ENCODE data around the gene RNF19B. TPM values are rescaled to one million over a fixed set of nuclear protein-coding genes. Genes with fewer than 3 reads are reported as not detected.

Gene RNF19B
- total RNA-seq, 1 experiment from 2014 or later = 22.5 TPM

DNA sequence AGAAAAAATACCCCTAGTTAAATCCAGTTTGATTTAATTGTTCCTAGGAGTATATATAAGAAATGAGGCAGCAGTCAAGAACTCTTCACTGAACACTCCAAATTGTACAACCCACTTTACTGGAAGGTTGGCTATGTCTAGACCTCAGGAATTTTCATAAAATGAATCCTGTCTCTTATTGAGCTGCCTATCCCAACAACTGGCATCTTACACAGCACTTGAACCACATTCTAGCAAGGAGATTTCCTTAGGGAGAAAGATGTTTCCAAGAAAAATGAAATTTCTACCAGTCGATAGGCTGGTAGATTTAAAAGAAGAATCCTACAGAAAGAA is 16.3 kb downstream of the RNF19B start:
- Histone ChIP-seq H2AFZ (ENCODE audit: low read depth, low read length, poor library complexity, severe bottlenecking) (no peak overlapping the region), H3K36me3 (ENCODE audit: control insufficient read depth in 1 of 2, insufficient read depth in 2 of 2, low read length in 2 of 2) (peaks cover 5 to 21% of the 10 kb centered on the region in 2 experiments), H3K9ac (ENCODE audit: low read length) (0 out of 2 replicates have a peak overlapping the region, but pooled peaks have one; percentile 13), H3K79me2 (ENCODE audit: insufficient read depth, low read length) (peaks cover 26% of the 10 kb centered on the region), H3K4me3 (replicated peaks in 1 of 2; ENCODE audit: low read depth in 1 of 2, low read length in 2 of 2) (no peak overlapping the region), H3K4me1 (ENCODE audit: control insufficient read depth in 1 of 2, insufficient read depth in 2 of 2, low read length in 2 of 2) (peaks cover 18 to 28% of the 10 kb centered on the region in 2 experiments), H3K4me2 (ENCODE audit: low read length) (peak overlapping the region; percentile 63; the same call in 1 of the 2 replicates), H4K20me1 (ENCODE audit: insufficient read depth) (no peaks in the 10 kb centered on the region), H3K9me2 (ENCODE audit: insufficient read depth) (no peaks in the 10 kb centered on the region), H3K9me3 (ENCODE audit: control insufficient read depth in 1 of 2, insufficient read depth in 1 of 2, low read depth in 1 of 2, low read length in 2 of 2) (no peaks in the 10 kb centered on the region), H3K27me3 (ENCODE audit: insufficient read depth, low read length) (no peaks in the 10 kb centered on the region), H3K27ac (ENCODE audit: low read depth, low read length) (no peak overlapping the region)
- CTCF ChIA-PET = no interaction called here
- no TSS peak for BruUV-seq (replicated peaks)
- intact Hi-C loops (cut with micrococcal nuclease) = no loop called here
- TF ChIP-seq ZFX (IDR thresholded peaks at IDR 0.05) = no peak
- TF ChIP-seq ELF1 (IDR thresholded peaks at IDR 0.05; ENCODE audit: borderline replicate concordance, low read depth) = no peak
- no peak for ATAC-seq
- no peak for DNase-seq (ENCODE audit: low read depth, low spot score)
- RAD21 ChIA-PET (ENCODE audit: low non-redundant PET in 1 of 2, low total read pairs in 2 of 2, uncharacterized antibody in 2 of 2, unreplicated experiment in 2 of 2) = no interaction called here
- POLR2A ChIA-PET = no interaction called here

DNA sequence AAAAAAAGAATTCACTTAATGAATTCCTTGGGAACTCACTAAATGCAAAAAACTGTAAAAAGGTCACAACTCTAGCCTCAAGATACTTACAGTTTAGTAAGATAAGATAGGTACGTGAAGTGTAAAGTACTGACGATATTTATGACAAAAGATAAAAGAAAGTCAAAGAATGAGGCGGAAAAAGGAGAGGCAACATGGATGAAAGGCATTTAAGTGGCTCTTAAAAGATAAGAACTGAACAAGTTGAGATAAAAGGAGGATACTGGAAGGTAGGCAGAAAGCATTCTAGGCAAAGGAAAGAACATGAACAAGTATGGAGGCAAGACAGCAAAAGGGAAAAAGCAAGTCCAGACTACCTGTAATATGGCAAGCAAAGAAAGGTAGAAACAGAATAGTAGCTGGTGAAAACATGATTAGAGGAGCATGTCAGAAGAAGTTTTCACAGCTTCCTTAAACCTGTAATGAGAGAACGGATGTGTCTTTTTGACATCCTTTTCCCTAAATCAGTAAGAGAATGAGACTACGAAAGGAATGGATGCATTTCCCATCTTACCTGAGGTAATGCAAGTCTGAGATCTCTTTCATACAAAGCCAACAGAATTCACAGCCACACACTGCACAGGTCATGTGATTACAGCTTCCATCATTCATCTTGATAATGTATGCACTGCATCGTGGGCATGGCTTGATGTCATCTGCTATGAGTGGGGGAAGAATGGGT is 16.8 kb downstream of the RNF19B start:
- H3K4me3 ChIP-seq (replicated peaks in 1 of 2; ENCODE audit: low read depth in 1 of 2, low read length in 2 of 2) = no peak overlapping the region
- H2AFZ ChIP-seq (ENCODE audit: low read depth, low read length, poor library complexity, severe bottlenecking) = no peak overlapping the region
- BruUV-seq (replicated peaks) = no TSS peak
- DNase-seq (ENCODE audit: low read depth, low spot score) = no peak
- no peaks in the 10 kb centered on the region for H3K27me3 ChIP-seq (ENCODE audit: insufficient read depth, low read length)
- peaks cover 5 to 21% of the 10 kb centered on the region in 2 experiments for H3K36me3 ChIP-seq (ENCODE audit: control insufficient read depth in 1 of 2, insufficient read depth in 2 of 2, low read length in 2 of 2)
- ATAC-seq = no peak
- ChIA-PET RAD21 (ENCODE audit: low non-redundant PET in 1 of 2, low total read pairs in 2 of 2, uncharacterized antibody in 2 of 2, unreplicated experiment in 2 of 2) (no interaction called here), POLR2A (no interaction called here), CTCF (no interaction called here)
- H3K4me2 ChIP-seq (ENCODE audit: low read length) = no peak overlapping the region
- H4K20me1 ChIP-seq (ENCODE audit: insufficient read depth) = no peaks in the 10 kb centered on the region
- no peak overlapping the region for H3K9ac ChIP-seq (ENCODE audit: low read length)
- intact Hi-C loops (cut with micrococcal nuclease) = no loop called here
- no peak overlapping the region for H3K27ac ChIP-seq (ENCODE audit: low read depth, low read length)
- H3K9me3 ChIP-seq (ENCODE audit: control insufficient read depth in 1 of 2, insufficient read depth in 1 of 2, low read depth in 1 of 2, low read length in 2 of 2) = no peaks in the 10 kb centered on the region
- H3K79me2 ChIP-seq (ENCODE audit: insufficient read depth, low read length) = peaks cover 20% of the 10 kb centered on the region
- no peak for TF ChIP-seq SRF (IDR thresholded peaks at IDR 0.05; ENCODE audit: low read depth)
- no peak for TF ChIP-seq EZH2 (IDR thresholded peaks at IDR 0.05)
- no peak for TF ChIP-seq ZFX (IDR thresholded peaks at IDR 0.05)
- no peak for TF ChIP-seq JUND (IDR thresholded peaks at IDR 0.05)
- no peak for TF ChIP-seq SP1 (IDR thresholded peaks at IDR 0.05; ENCODE audit: low read depth)
- TF ChIP-seq ZNF274 (IDR thresholded peaks at IDR 0.05; ENCODE audit: low read depth, low read length) = no peak
- TF ChIP-seq, protein P1, sequence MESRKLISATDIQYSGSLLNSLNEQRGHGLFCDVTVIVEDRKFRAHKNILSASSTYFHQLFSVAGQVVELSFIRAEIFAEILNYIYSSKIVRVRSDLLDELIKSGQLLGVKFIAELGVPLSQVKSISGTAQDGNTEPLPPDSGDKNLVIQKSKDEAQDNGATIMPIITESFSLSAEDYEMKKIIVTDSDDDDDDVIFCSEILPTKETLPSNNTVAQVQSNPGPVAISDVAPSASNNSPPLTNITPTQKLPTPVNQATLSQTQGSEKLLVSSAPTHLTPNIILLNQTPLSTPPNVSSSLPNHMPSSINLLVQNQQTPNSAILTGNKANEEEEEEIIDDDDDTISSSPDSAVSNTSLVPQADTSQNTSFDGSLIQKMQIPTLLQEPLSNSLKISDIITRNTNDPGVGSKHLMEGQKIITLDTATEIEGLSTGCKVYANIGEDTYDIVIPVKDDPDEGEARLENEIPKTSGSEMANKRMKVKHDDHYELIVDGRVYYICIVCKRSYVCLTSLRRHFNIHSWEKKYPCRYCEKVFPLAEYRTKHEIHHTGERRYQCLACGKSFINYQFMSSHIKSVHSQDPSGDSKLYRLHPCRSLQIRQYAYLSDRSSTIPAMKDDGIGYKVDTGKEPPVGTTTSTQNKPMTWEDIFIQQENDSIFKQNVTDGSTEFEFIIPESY (IDR thresholded peaks at IDR 0.05; ENCODE audit: extremely low read depth, insufficient replicate concordance, low read length) = no peak
- TF ChIP-seq EGR1 (IDR thresholded peaks at IDR 0.05; ENCODE audit: low read depth) = no peak
- no peak for TF ChIP-seq POLR2A (IDR thresholded peaks at IDR 0.05; ENCODE audit: borderline replicate concordance, extremely low read depth, insufficient read depth, insufficient read length)
- no peak for TF ChIP-seq YY1 (IDR thresholded peaks at IDR 0.05; ENCODE audit: extremely low read depth, insufficient replicate concordance, low read depth, low read length)
- no peak for TF ChIP-seq CBX3 (IDR thresholded peaks at IDR 0.05; ENCODE audit: low read depth)
- TF ChIP-seq ELF1 (IDR thresholded peaks at IDR 0.05; ENCODE audit: borderline replicate concordance, low read depth) = no peak
- TF ChIP-seq TCF7L2 (IDR thresholded peaks at IDR 0.05; ENCODE audit: borderline replicate concordance, extremely low read depth, insufficient read depth, insufficient read length) = no peak
- no peak for TF ChIP-seq SIN3A (IDR thresholded peaks at IDR 0.05; ENCODE audit: low read depth)
- TF ChIP-seq FOSL1 (IDR thresholded peaks at IDR 0.05; ENCODE audit: low read depth) = no peak
- no peaks in the 10 kb centered on the region for H3K9me2 ChIP-seq (ENCODE audit: insufficient read depth)
- H3K4me1 ChIP-seq (ENCODE audit: control insufficient read depth in 1 of 2, insufficient read depth in 2 of 2, low read length in 2 of 2) = peaks cover 13 to 22% of the 10 kb centered on the region in 2 experiments

Measured in HCT116 (cell line).